Hepatocyte (in vitro differentiated cells): ENCODE results near the gene WFDC12.

Source experiments
- CTCF ChIP-seq: fragments of 200-600 bp; sonication (generic); IDR thresholded peaks from 2 replicates; pipeline ENCODE4 v1.5.1; 2016; ENCODE audit warnings: antibody characterized with exemption, mild to moderate bottlenecking; ENCODE audit not compliant: poor library complexity
- EZH2phosphoT487 ChIP-seq: fragments of 200-600 bp; sonication (generic); IDR thresholded peaks from one replicate; pipeline ENCODE4 v1.6.1; 2018; ENCODE audit warnings: antibody characterized with exemption, mild to moderate bottlenecking, low read depth, moderate library complexity; ENCODE audit not compliant: unreplicated experiment, severe bottlenecking

GRCh38 chr20:45110301-45110700, 14.0 kb downstream of the WFDC12 start:
- TF ChIP-seq CTCF (no peak), EZH2phosphoT487 (no peak)
